GM21381 (cell line): ENCODE results near the gene POFUT2.

ENCODE experiments used
- ATAC-seq: cut with Tn5 transposase; IDR thresholded peaks from one replicate; pipeline ENCODE4 v1.9.1; 2021; ENCODE audit warnings: mild to moderate bottlenecking, moderate library complexity; ENCODE audit not compliant: unreplicated experiment

POFUT2 gene

GRCh38 chr21:45299026-45299863, 11.6 kb upstream of the POFUT2 start:
- ATAC-seq, result no peak

GRCh38 chr21:45297869-45298268, 10.2 kb upstream of the POFUT2 start:
- no peak for ATAC-seq

- no peak for ATAC-seq
Observed at GRCh38 chr21:45297329-45297728, 9.6 kb upstream of the POFUT2 start.

GRCh38 chr21:45296638-45297037, 8.9 kb upstream of the POFUT2 start:
- no peak for ATAC-seq

- no peak for ATAC-seq
Observed at GRCh38 chr21:45295576-45296365, 8.1 kb upstream of the POFUT2 start.

- no peak for ATAC-seq
Observed at GRCh38 chr21:45294509-45295291, 7.0 kb upstream of the POFUT2 start.

- ATAC-seq, result no peak
Observed at GRCh38 chr21:45293726-45294401, 6.2 kb upstream of the POFUT2 start.

GRCh38 chr21:45293220-45293725, 5.6 kb upstream of the POFUT2 start:
- ATAC-seq, result no peak

- ATAC-seq, result peak; percentile 38
Observed at GRCh38 chr21:45292399-45293219, 4.9 kb upstream of the POFUT2 start.

- no peak for ATAC-seq
Observed at GRCh38 chr21:45291613-45292398, 4.1 kb upstream of the POFUT2 start.

GRCh38 chr21:45290948-45291612, 3.4 kb upstream of the POFUT2 start:
- no peak for ATAC-seq

- no peak for ATAC-seq
Observed at GRCh38 chr21:45289655-45290515, 2.2 kb upstream of the POFUT2 start.

GRCh38 chr21:45289134-45289533, 1.4 kb upstream of the POFUT2 start:
- ATAC-seq, result no peak

GRCh38 chr21:45288441-45288841, 746 bp upstream of the POFUT2 start:
- no peak for ATAC-seq

- ATAC-seq, result no peak
Observed at GRCh38 chr21:45286671-45287437, 841 bp downstream of the POFUT2 start.

GRCh38 chr21:45285266-45285931, 2.3 kb downstream of the POFUT2 start:
- no peak for ATAC-seq
